Heart right ventricle (tissue), 16 donors: ENCODE data around the gene FBLN2. TPM values are rescaled to one million over a fixed set of nuclear protein-coding genes. Genes with fewer than 3 reads are reported as not detected.

Experiments used
- ATAC-seq, 8 donors: fragments of 200-7000 bp; cut with Tn5 transposase; one replicate each; pipeline ENCODE4 v1.9.1; 2020; ENCODE audit warnings: mild to moderate bottlenecking in 8 of 8, moderate library complexity in 8 of 8, moderate number of reproducible peaks in 1 of 8
- DNase-seq, 2 donors: peaks; one replicate each; pipeline ENCODE4 v3.0.0-alpha.2; 2020
- H3K27ac ChIP-seq, 10 donors: fragments of 200-600 bp; sonication (generic) in 2 of 10; one replicate each; pipeline versions ENCODE4 v1.5.0 to v1.8.0; 2020 to 2022; ENCODE audit warnings: mild to moderate bottlenecking in 3 of 10
- H3K27me3 ChIP-seq, 7 donors: fragments of 200-600 bp; one replicate each; pipeline ENCODE4 v1.8.0; 2021 to 2022; ENCODE audit warnings: mild to moderate bottlenecking in 2 of 7
- H3K36me3 ChIP-seq, 9 donors: fragments of 200-600 bp; sonication (generic) in 1 of 9; one replicate each; pipeline versions ENCODE4 v1.5.0 to v1.8.0; 2020 to 2022; ENCODE audit warnings: mild to moderate bottlenecking in 2 of 9
- H3K4me1 ChIP-seq, 9 donors: fragments of 200-600 bp; sonication (generic) in 1 of 9; one replicate each; pipeline versions ENCODE4 v1.5.0 to v1.8.0; 2020 to 2022; ENCODE audit warnings: mild to moderate bottlenecking in 4 of 9
- H3K4me3 ChIP-seq, 10 donors: fragments of 200-600 bp; sonication (generic) in 2 of 10; one replicate each; pipeline versions ENCODE4 v1.5.0 to v1.8.0; 2020 to 2022; ENCODE audit warnings: mild to moderate bottlenecking in 7 of 10, moderate library complexity in 2 of 10
- H3K9me3 ChIP-seq, 11 donors: fragments of 200-600 bp in 10 of 11; sonication (generic) in 2 of 11; one replicate each; pipeline versions ENCODE4 v1.5.0 to v1.8.0; 2013 to 2022; ENCODE audit warnings: mild to moderate bottlenecking in 2 of 11, control low read depth in 1 of 11, moderate library complexity in 1 of 11
- WGBS, 2 donors: extraction: QIAGEN DNeasy Blood & Tissue Kit; methylation state at CpG; one replicate each; pipeline ENCODE4 v1.1.7; 2013; ENCODE audit warnings: inconsistent platforms in 1 of 2; 5-methylcytosine and 5-hydroxymethylcytosine counted together
- intact Hi-C, 10 donors: fragments of 100-400 bp; cut with DNase I; formaldehyde crosslinking; loops; one replicate each; pipeline versions ENCODE4 v1.11.1 to v1.14.2; 2022
- polyA plus RNA-seq, 2 donors: library from polyadenylated mRNA; stranded (reverse); fragments of 200-250 nt; gene quantifications; one replicate each; pipeline ENCODE4 v1.2.3, GENCODE V29; 2013
- total RNA-seq, 10 donors: library from RNA; stranded (reverse); fragmentation: NEBNext Ultra II Directional in 3 of 10; extraction: Animal tissue kit (Norgen Biotek cat#: 25700) in 3 of 10; gene quantifications; one replicate each; pipeline versions ENCODE4 v1.2.1 to v1.2.4, GENCODE V29; 2021 to 2023
- TF ChIP-seq, protein P1 (sequence below), 9 donors: fragments of 200-600 bp; sonication (generic) in 2 of 9; IDR thresholded peaks; one replicate each; pipeline versions ENCODE4 v1.5.0 to v1.8.0; 2021 to 2022; ENCODE audit warnings: antibody characterized with exemption in 9 of 9, mild to moderate bottlenecking in 5 of 9, moderate library complexity in 1 of 9
- donor health status: Arrhythmogenic right ventricular cardiomyopathy.
- donor health status: ischemic (EF 13 %, LVEDD 7.1; RV severe dilation, severe dysfunction).
- donor health status: healthy with polysubstance abuse.
- donor health status: DM: no; HTN: yes; CAD: no.
- donor health status: DM: no; HTN: no; CAD: no.
- donor health status: ischemic (EF 25% LVEDD 6.9; RV normal size, moderate dysfunction).
- donor health status: ischemic (EF 25% LVEDD 5.7; RV mildly dilated, moderate dysfunction).
- donor health status: healthy.
- donor health status: DM: yes; HTN: yes; CAD: no.
- donor health status: Ischemic cardiomyopathy.
- donor health status: ischemic (EF 35%, LVEDD 5.7; RV mildly dilated, moderate dysfunction).
- donor health status: nonischemic (EF 11% LVEDD 7.7; RV severe dilation, severe dysfunction).
- donor health status: DM: yes; HTN: yes; CAD: no.
- donor health status: PGD.
- donor health status: ischemic (EF 29% LVEDD 5.4; RV normal size, mild dysfunction).
- donor health status: nonischemic (EF 23%, LVEDD 6.1; RV moderate dilation, normal function).

FBLN2 gene
- total and polyA plus RNA-seq, 12 donors = 20.7 to 78.9 (median 47.0) TPM

DNA sequence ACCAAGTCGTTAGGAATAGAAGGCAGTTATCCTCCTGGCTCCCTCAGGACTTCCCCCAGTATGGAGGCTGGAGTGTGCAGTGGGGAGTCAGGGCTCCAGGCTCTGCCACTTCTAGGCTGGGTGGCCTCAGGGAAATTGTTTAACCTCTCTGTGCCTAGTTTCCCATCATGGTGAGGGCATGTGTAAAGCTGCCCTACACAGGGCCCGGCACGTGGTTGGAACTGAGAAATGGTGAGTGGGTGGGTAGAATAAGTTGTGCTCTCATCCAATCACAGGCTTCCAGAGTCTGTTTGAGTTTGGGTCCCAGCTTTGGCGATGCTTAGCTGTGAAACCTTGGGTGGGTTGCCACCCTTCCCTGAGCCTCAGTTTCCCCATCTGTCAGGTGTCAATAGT is 117.3 kb downstream of the FBLN2 start:
- Histone ChIP-seq H3K27ac (no peak overlapping the region), H3K4me1 (no peaks in the 10 kb centered on the region), H3K4me3 (no peak overlapping the region), H3K9me3 (no peaks in the 10 kb centered on the region), H3K36me3 (no peaks in the 10 kb centered on the region), H3K27me3 (peaks cover 0 to 73% (median 57%) of the 10 kb centered on the region in 7 donors)
- intact Hi-C loops = no loop called here
- 77 to 80% methylated on average over 4 of the region's 4 CpGs for WGBS, 2 donors
- no peak for DNase-seq
- ATAC-seq = no peak
- TF ChIP-seq, protein P1, sequence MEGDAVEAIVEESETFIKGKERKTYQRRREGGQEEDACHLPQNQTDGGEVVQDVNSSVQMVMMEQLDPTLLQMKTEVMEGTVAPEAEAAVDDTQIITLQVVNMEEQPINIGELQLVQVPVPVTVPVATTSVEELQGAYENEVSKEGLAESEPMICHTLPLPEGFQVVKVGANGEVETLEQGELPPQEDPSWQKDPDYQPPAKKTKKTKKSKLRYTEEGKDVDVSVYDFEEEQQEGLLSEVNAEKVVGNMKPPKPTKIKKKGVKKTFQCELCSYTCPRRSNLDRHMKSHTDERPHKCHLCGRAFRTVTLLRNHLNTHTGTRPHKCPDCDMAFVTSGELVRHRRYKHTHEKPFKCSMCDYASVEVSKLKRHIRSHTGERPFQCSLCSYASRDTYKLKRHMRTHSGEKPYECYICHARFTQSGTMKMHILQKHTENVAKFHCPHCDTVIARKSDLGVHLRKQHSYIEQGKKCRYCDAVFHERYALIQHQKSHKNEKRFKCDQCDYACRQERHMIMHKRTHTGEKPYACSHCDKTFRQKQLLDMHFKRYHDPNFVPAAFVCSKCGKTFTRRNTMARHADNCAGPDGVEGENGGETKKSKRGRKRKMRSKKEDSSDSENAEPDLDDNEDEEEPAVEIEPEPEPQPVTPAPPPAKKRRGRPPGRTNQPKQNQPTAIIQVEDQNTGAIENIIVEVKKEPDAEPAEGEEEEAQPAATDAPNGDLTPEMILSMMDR (IDR thresholded peaks at IDR 0.05) = no peak

DNA sequence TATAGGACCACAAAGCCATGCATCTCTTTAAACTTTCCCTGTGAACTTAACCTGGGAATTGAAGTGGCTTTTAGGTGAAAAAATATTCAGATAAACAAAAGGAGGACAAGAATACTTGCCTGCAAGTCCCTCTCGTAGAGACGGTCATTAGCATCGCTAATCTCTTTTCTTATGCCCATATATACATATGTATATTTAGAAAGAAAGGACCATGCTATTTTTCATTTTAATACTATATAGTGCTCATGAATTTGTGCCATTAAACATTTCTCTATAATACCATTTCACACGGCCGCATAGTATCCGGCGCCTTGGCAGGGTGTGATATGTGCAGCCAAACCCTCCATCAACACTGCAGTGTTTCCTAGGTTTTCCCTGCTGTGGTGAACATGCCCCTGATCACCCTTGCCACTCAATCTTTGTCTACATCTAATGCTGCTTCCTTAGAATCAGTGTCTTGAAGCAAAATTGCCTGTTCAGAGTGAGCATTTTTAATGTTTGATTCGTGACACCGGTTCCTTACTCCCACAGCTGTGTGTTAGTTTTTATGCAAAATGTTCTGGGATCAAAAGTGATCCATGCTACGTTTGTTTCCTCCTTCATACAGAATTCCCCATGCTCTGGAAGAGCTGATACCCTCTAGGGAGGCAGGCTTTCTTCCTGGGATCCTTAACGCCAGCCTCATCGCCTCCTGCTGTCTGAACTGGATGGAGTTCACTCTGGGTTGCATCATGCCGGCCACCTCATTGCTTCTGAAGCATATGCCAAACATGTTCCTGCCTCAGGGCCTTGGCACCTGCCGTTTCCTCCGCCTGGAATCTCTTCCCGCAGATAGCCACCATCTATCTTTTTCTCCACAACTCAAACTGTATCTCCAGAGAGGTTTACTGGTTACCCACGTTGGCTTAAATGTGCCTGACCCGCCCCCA is 118.1 kb downstream of the FBLN2 start:
- DNase-seq (no peak), ATAC-seq (no peak)
- WGBS, 2 donors = 68 to 72% methylated on average over 18 of the region's 18 CpGs
- intact Hi-C loops = no loop called here
- H3K9me3 ChIP-seq = no peaks in the 10 kb centered on the region
- H3K4me1 ChIP-seq = no peaks in the 10 kb centered on the region
- TF ChIP-seq, protein P1 (IDR thresholded peaks at IDR 0.05) = no peak
- no peak overlapping the region for H3K4me3 ChIP-seq
- peaks cover 0 to 79% (median 59%) of the 10 kb centered on the region in 7 donors for H3K27me3 ChIP-seq
- H3K36me3 ChIP-seq = no peaks in the 10 kb centered on the region
- H3K27ac ChIP-seq = no peak overlapping the region

DNA sequence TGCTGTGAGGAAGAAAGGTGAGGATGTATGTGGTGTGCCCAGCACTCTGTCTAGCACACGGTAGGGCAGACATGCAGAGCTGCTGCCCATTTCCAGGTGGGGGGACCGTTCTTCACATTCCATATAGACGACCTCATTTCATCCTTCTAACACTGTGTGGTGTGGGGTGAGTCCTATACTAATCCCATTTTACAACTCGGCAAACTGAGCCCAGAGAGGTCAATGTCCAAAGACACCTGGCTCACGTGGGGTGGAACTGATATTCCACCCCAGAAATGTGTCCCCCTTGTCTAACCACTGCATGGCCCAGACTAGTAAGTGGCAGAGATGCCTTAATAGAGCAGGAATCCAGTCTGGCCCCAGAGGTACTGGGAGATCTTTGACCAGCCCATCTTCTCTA is 119.2 kb downstream of the FBLN2 start:
- DNase-seq = no peak
- TF ChIP-seq, protein P1 (IDR thresholded peaks at IDR 0.05) = no peak
- Histone ChIP-seq H3K27me3 (peaks cover 0 to 79% (median 58%) of the 10 kb centered on the region in 7 donors), H3K36me3 (no peaks in the 10 kb centered on the region), H3K27ac (no peak overlapping the region), H3K4me3 (no peak overlapping the region), H3K9me3 (no peaks in the 10 kb centered on the region), H3K4me1 (no peaks in the 10 kb centered on the region)
- intact Hi-C loops = no loop called here
- no peak for ATAC-seq
- 53 to 62% methylated on average over 5 of the region's 5 CpGs for WGBS, 2 donors

DNA sequence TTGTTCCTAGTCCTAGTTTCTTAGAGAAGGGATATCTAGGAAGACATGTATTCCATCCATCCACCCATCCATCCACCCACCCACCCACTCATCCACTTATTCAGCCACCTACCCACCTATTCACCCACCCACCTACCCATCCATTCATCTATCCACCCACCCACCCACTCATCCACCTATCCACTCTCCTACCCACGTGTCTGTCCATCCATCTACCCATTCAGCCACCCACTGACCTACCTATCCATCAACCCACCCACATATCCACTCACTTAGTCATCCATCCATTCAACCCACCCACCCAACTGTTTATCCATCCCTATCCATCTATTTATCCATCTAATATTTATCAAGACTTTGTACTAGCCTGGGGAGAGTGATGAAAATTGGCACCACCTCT is 120.5 kb downstream of the FBLN2 start:
- no peak for DNase-seq
- no peak for ATAC-seq
- peaks cover 0 to 78% (median 65%) of the 10 kb centered on the region in 7 donors for H3K27me3 ChIP-seq
- WGBS, 2 donors = 48 to 53% methylated on average over 1 of the region's 1 CpG
- H3K36me3 ChIP-seq = no peaks in the 10 kb centered on the region
- no peak overlapping the region for H3K27ac ChIP-seq
- intact Hi-C loops = no loop called here
- no peaks in the 10 kb centered on the region for H3K9me3 ChIP-seq
- TF ChIP-seq, protein P1 (IDR thresholded peaks at IDR 0.05) = no peak
- H3K4me3 ChIP-seq = no peak overlapping the region
- H3K4me1 ChIP-seq = no peaks in the 10 kb centered on the region
